Activated naive CD8-positive, alpha-beta T cell treated with anti-CD3 and anti-CD28 coated beads, Interleukin-2, amount 50 U/mL, for 24 hours (primary cell): ENCODE measurements around the gene WNT3A.
"Not testable (repeated sequence)": the region's sequence is repeated elsewhere in the genome, so short reads cannot be mapped to it uniquely, and the experiment has no call there.

Experiments used
- ATAC-seq: fragments of 150-1000 bp; cut with Tn5 transposase; one replicate; pipeline ENCODE4 v1.10.0; 2021
- DNase-seq: peaks from one replicate; pipeline ENCODE4 v3.0.0; 2021
- H3K27ac Mint-ChIP-seq: one replicate; pipeline ENCODE4 v1.8.0; 2021; ENCODE audit warnings: mild to moderate bottlenecking, mixed read lengths
- H3K27me3 Mint-ChIP-seq: one replicate; pipeline ENCODE4 v1.8.0; 2021; ENCODE audit warnings: mixed read lengths
- H3K36me3 Mint-ChIP-seq: one replicate; pipeline ENCODE4 v1.8.0; 2021; ENCODE audit warnings: low read depth, mixed read lengths
- H3K4me1 Mint-ChIP-seq: one replicate; pipeline ENCODE4 v1.8.0; 2021; ENCODE audit warnings: mixed read lengths
- H3K4me3 Mint-ChIP-seq: one replicate; pipeline ENCODE4 v1.8.0; 2021; ENCODE audit warnings: mild to moderate bottlenecking, moderate library complexity, mixed read lengths
- H3K9me3 Mint-ChIP-seq: one replicate; pipeline ENCODE4 v1.8.0; 2021; ENCODE audit warnings: mixed read lengths

WNT3A gene

GRCh38 chr1:228006786-228007048 is at the start of gene WNT3A:
Gene WNT3A, plus strand, starts transcription at chr1:228006998. Its CDS starts 131 bp downstream, at chr1:228007129.
- H3K27ac Mint-ChIP-seq: no peak within 1 kb of the TSS
- no peak within 1 kb of the TSS for H3K4me3 Mint-ChIP-seq
- H3K9me3 Mint-ChIP-seq: no peaks in the 10 kb centered on the region
- no peaks in the 10 kb centered on the region for H3K36me3 Mint-ChIP-seq
- DNase-seq (no peak), ATAC-seq (no peak)
- peaks cover 56% of the 10 kb centered on the region for H3K27me3 Mint-ChIP-seq
- peaks cover 16% of the 10 kb centered on the region for H3K4me1 Mint-ChIP-seq

- H3K9me3 Mint-ChIP-seq: no peaks in the 10 kb centered on the region
- H3K36me3 Mint-ChIP-seq: no peaks in the 10 kb centered on the region
Measured at GRCh38 chr1:227958617-227959324, 48.0 kb upstream of the WNT3A start.

GRCh38 chr1:227959325-227959860 is 47.4 kb upstream of the WNT3A start:
- H3K4me3 Mint-ChIP-seq: no peak overlapping the region
- ATAC-seq: no peak
- no peak overlapping the region for H3K27ac Mint-ChIP-seq
- no peaks in the 10 kb centered on the region for H3K9me3 Mint-ChIP-seq
- no peaks in the 10 kb centered on the region for H3K36me3 Mint-ChIP-seq
- H3K27me3 Mint-ChIP-seq: peaks cover 31% of the 10 kb centered on the region
- H3K4me1 Mint-ChIP-seq: no peaks in the 10 kb centered on the region
- DNase-seq: no peak

More at GRCh38 chr1:227958617-227959324, 48.0 kb upstream of the WNT3A start:
- Mint-ChIP-seq H3K27ac (no peak overlapping the region), H3K27me3 (peaks cover 34% of the 10 kb centered on the region), H3K4me3 (no peak overlapping the region), H3K4me1 (peaks cover 2% of the 10 kb centered on the region)
- ATAC-seq (no peak), DNase-seq (no peak)

GRCh38 chr1:227961651-227962466 is 44.9 kb upstream of the WNT3A start:
- Mint-ChIP-seq H3K36me3 (no peaks in the 10 kb centered on the region), H3K27me3 (peaks cover 12% of the 10 kb centered on the region), H3K4me3 (no peak overlapping the region), H3K27ac (no peak overlapping the region), H3K4me1 (no peaks in the 10 kb centered on the region), H3K9me3 (no peaks in the 10 kb centered on the region)
- ATAC-seq: no peak
- DNase-seq: no peak

GRCh38 chr1:227966733-227967132 is 40.1 kb upstream of the WNT3A start:
- not testable (repeated sequence) for H3K4me1 Mint-ChIP-seq, DNase-seq, H3K27ac Mint-ChIP-seq, H3K9me3 Mint-ChIP-seq, H3K36me3 Mint-ChIP-seq, H3K4me3 Mint-ChIP-seq, ATAC-seq, H3K27me3 Mint-ChIP-seq

GRCh38 chr1:227967815-227968214 is 39.0 kb upstream of the WNT3A start:
- H3K4me1 Mint-ChIP-seq, H3K27ac Mint-ChIP-seq, ATAC-seq, H3K4me3 Mint-ChIP-seq, DNase-seq, H3K27me3 Mint-ChIP-seq, H3K36me3 Mint-ChIP-seq, H3K9me3 Mint-ChIP-seq: not testable (repeated sequence)

- ATAC-seq, H3K4me3 Mint-ChIP-seq, H3K27me3 Mint-ChIP-seq, DNase-seq, H3K36me3 Mint-ChIP-seq, H3K9me3 Mint-ChIP-seq, H3K4me1 Mint-ChIP-seq, H3K27ac Mint-ChIP-seq: not testable (repeated sequence)
Measured at GRCh38 chr1:227970076-227970995, 36.5 kb upstream of the WNT3A start.

GRCh38 chr1:227971216-227971615 is 35.6 kb upstream of the WNT3A start:
- H3K4me3 Mint-ChIP-seq, H3K27ac Mint-ChIP-seq, ATAC-seq, H3K9me3 Mint-ChIP-seq, H3K4me1 Mint-ChIP-seq, H3K36me3 Mint-ChIP-seq, H3K27me3 Mint-ChIP-seq, DNase-seq: not testable (repeated sequence)

- not testable (repeated sequence) for H3K36me3 Mint-ChIP-seq, H3K4me3 Mint-ChIP-seq, H3K27me3 Mint-ChIP-seq, DNase-seq, ATAC-seq, H3K27ac Mint-ChIP-seq, H3K4me1 Mint-ChIP-seq, H3K9me3 Mint-ChIP-seq
Measured at GRCh38 chr1:227971643-227972282, 35.0 kb upstream of the WNT3A start.

GRCh38 chr1:227972283-227972679 is 34.5 kb upstream of the WNT3A start:
- not testable (repeated sequence) for H3K27me3 Mint-ChIP-seq, H3K4me1 Mint-ChIP-seq, H3K9me3 Mint-ChIP-seq, ATAC-seq, H3K4me3 Mint-ChIP-seq, H3K27ac Mint-ChIP-seq, DNase-seq, H3K36me3 Mint-ChIP-seq

- not testable (repeated sequence) for H3K4me1 Mint-ChIP-seq, H3K27ac Mint-ChIP-seq, H3K27me3 Mint-ChIP-seq, H3K36me3 Mint-ChIP-seq, H3K9me3 Mint-ChIP-seq, ATAC-seq, DNase-seq, H3K4me3 Mint-ChIP-seq
Measured at GRCh38 chr1:227972843-227973374, 33.9 kb upstream of the WNT3A start.

GRCh38 chr1:227973724-227974288 is 33.0 kb upstream of the WNT3A start:
- H3K27me3 Mint-ChIP-seq, DNase-seq, H3K4me3 Mint-ChIP-seq, H3K4me1 Mint-ChIP-seq, ATAC-seq, H3K36me3 Mint-ChIP-seq, H3K27ac Mint-ChIP-seq, H3K9me3 Mint-ChIP-seq: not testable (repeated sequence)

GRCh38 chr1:227975583-227976283 is 31.1 kb upstream of the WNT3A start:
- not testable (repeated sequence) for H3K4me1 Mint-ChIP-seq, DNase-seq, H3K36me3 Mint-ChIP-seq, H3K9me3 Mint-ChIP-seq, H3K27ac Mint-ChIP-seq, ATAC-seq, H3K27me3 Mint-ChIP-seq, H3K4me3 Mint-ChIP-seq
